ENCODE data around the gene RNF123.

GRCh38 chr3:49641292-49641691, 48.1 kb upstream of the RNF123 start:
- TF ChIP-seq CTCF (IDR thresholded peaks at IDR 0.05): no peak
- no peak for TF ChIP-seq ZFX (IDR thresholded peaks at IDR 0.05; ENCODE audit: borderline replicate concordance)

Data from 22Rv1 (cell line).